Kidney (tissue), 14 donors: Measurements from ENCODE around the gene LCOR. TPM values are rescaled to one million over a fixed set of nuclear protein-coding genes. Genes with fewer than 3 reads are reported as not detected.

Experiments
- DNase-seq, 5 donors: peaks; one replicate each; pipeline ENCODE4 v3.0.0-alpha.2; 2013 to 2020
- FAIRE-seq: peaks from 2 replicates; lab custom pipeline; 2012; peaks lifted over from hg19 to GRCh38; lab: Jason Lieb, UNC
- H3K27ac ChIP-seq, 2 donors: one replicate each; pipeline ENCODE4 v1.7.0; 2013; ENCODE audit warnings: low read depth in 2 of 2, low read length in 2 of 2, inconsistent platforms in 1 of 2
- H3K27me3 ChIP-seq: one replicate; pipeline ENCODE4 v1.7.1; 2013; ENCODE audit warnings: low read length, inconsistent platforms; ENCODE audit not compliant: control insufficient read depth, insufficient read depth
- H3K36me3 ChIP-seq, 3 donors: one replicate each; pipeline versions ENCODE4 v1.7.0 to v1.7.1; 2013; ENCODE audit warnings: low read length in 3 of 3, control low read depth in 1 of 3, inconsistent platforms in 1 of 3; ENCODE audit not compliant: insufficient read depth in 3 of 3, control insufficient read depth in 2 of 3
- H3K4me1 ChIP-seq, 3 donors: one replicate each; pipeline versions ENCODE4 v1.7.0 to v1.7.1; 2013; ENCODE audit warnings: low read length in 3 of 3, inconsistent platforms in 1 of 3, low read depth in 1 of 3; ENCODE audit not compliant: control insufficient read depth in 2 of 3, insufficient read depth in 2 of 3
- H3K4me3 ChIP-seq, 3 donors: one replicate each; pipeline versions ENCODE4 v1.7.0 to v1.8.1; 2013; ENCODE audit warnings: low read length in 3 of 3, control low read depth in 1 of 3, inconsistent platforms in 1 of 3
- H3K9ac ChIP-seq, 3 donors: one replicate each; pipeline versions ENCODE4 v1.7.0 to v1.7.1; 2013; ENCODE audit warnings: low read length in 3 of 3, control low read depth in 1 of 3, inconsistent platforms in 1 of 3
- H3K9me3 ChIP-seq, 3 donors: one replicate each; pipeline versions ENCODE4 v1.7.0 to v1.7.1; 2013; ENCODE audit warnings: low read length in 3 of 3, control low read depth in 1 of 3, inconsistent platforms in 1 of 3; ENCODE audit not compliant: control insufficient read depth in 2 of 3, insufficient read depth in 1 of 3
- CTCF ChIP-seq: IDR thresholded peaks from 3 replicates; pipeline ENCODE4 v1.5.1; 2012; ENCODE audit warnings: mild to moderate bottlenecking, moderate library complexity, borderline replicate concordance; ENCODE audit not compliant: insufficient read depth; ENCODE audit errors: extremely low read depth
- intact Hi-C: fragments of 100-400 bp; cut with DNase I; formaldehyde crosslinking; loops from one replicate; pipeline ENCODE4 v1.11.1; 2022
- polyA plus RNA-seq: library from polyadenylated mRNA; stranded (reverse); fragments of 350-450 nt; fragmentation: Illumina TruSeq; extraction: RNeasy Lipid Tissue Mini Kit (QIAGEN cat#74804); gene quantifications from one replicate; pipeline ENCODE4 v1.2.3, GENCODE V29; 2014; ENCODE audit warnings: low read depth, low replicate concordance; ENCODE audit not compliant: insufficient read depth
- total RNA-seq: library from RNA; stranded (reverse); fragmentation: NEBNext Ultra II Directional; extraction: Animal tissue kit (Norgen Biotek cat#: 25700); gene quantifications from one replicate; pipeline ENCODE4 v1.2.1, GENCODE V29; 2021
- donor health status: control.
- donor health status: control.
- donor health status: control.
- donor health status: control.
- donor health status: control.
- donor health status: DM: yes; HTN: yes; CAD: no.
- donor health status: Normal renal cell carcinoma (clear cell type).

The LCOR gene
- total and polyA plus RNA-seq, 2 donors from 2014 or later, result 2.8 to 48.5 TPM

DNA sequence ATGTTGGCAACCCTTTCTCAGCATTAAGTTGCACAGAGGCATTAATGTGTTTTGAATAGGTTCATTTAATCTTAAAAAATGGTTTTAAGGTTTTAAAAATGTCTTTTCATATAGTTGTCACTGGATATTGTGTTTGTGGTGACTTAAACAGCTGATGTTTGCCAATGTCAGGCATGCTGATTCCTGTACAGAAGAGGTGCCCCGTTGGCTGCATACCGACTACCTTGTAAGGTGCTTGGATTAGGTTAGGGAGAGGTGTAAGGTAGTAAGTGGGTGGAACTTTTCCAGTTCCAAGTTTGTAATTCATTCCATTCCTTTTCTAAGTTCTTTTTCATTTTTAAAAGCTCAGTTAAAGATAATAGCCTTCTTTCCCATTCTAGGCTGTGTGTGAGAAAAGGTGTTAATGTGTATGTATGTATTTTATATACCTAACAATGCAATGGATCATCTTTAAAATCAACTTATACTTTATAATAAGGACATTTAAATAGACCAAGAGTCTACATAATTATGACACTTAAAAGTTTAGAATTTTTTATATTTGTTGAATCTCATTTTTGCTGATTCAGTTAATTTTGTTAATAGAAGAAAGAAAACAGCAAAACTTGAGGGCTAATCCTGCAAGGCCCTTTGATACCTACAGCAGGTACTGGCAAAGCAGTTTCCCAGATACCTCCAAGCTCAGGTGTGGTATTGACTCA, 155.2 kb downstream of the LCOR start:
- Histone ChIP-seq H3K9ac (no peak overlapping the region), H3K4me1 (no peaks in the 10 kb centered on the region), H3K27ac (no peak overlapping the region), H3K27me3 (no peaks in the 10 kb centered on the region), H3K36me3 (peaks cover 0 to 2% (median 0%) of the 10 kb centered on the region in 3 donors), H3K4me3 (no peak overlapping the region), H3K9me3 (no peaks in the 10 kb centered on the region)
- intact Hi-C loops, result no loop called here
- DNase-seq (no peak), FAIRE-seq (no peak)
- no peak for TF ChIP-seq CTCF

DNA sequence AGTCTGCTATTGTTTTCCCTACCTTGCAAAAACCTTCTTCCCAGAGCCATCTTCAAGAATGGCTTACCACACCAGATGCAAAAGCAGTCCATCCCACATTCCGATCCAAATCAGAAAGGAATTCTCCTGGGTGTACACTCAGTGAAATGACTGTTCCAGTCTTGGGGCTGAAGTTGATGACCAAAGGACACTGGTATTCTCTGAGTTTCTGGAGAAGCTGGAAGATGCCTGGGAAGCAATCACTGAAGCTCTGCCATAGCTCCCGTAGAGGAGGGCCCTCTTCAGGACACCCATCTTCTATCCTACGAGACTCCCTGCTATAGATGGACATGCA, 155.7 kb downstream of the LCOR start:
- Histone ChIP-seq H3K9ac (no peak overlapping the region), H3K27ac (no peak overlapping the region), H3K4me1 (no peaks in the 10 kb centered on the region), H3K4me3 (no peak overlapping the region), H3K9me3 (no peaks in the 10 kb centered on the region), H3K27me3 (no peaks in the 10 kb centered on the region), H3K36me3 (no peaks in the 10 kb centered on the region)
- no peak for DNase-seq
- no peak for FAIRE-seq
- intact Hi-C loops, result no loop called here
- TF ChIP-seq CTCF, result no peak

DNA sequence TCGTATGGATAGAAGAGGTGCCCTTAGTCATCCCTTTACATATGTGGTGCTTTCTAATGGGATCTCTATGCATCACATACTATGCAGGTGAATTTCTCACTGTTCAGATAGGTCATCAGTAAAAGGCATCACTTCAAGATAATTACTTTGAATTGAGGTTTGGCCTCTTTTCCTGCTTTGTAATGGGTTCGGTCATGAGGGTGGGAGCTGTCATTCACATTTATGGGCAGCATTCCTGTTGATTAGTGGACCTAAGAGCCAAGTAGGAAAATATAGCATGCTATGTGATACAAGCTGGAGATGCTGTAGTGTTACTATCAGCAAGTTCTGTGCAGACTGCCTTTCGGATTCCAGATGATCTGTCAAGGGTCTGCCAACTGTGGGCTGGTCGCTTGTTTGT, 156.3 kb downstream of the LCOR start:
- Histone ChIP-seq H3K4me1 (no peaks in the 10 kb centered on the region), H3K4me3 (no peak overlapping the region), H3K27ac (no peak overlapping the region), H3K27me3 (no peaks in the 10 kb centered on the region), H3K9ac (no peak overlapping the region), H3K36me3 (no peaks in the 10 kb centered on the region), H3K9me3 (no peaks in the 10 kb centered on the region)
- no peak for FAIRE-seq
- DNase-seq, result peak in 3 of 5 donors; percentile 68 to 89 (median 86)
- TF ChIP-seq CTCF, result no peak
- intact Hi-C loops, result no loop called here
